Measurements from ENCODE around the gene PIGW.

GRCh38 chr17:36510636-36511035, 24.2 kb upstream of the PIGW start:
- TF ChIP-seq PHF8 (conservative IDR thresholded peaks at IDR 0.05; ENCODE audit: low read depth, low read length), result no peak
- no peak for TF ChIP-seq POLR2A (IDR thresholded peaks at IDR 0.05; ENCODE audit: control extremely low read depth in 1 of 2, low read depth in 2 of 2, low read length in 2 of 2)
- no peak for TF ChIP-seq MAX (IDR thresholded peaks at IDR 0.05)
- no peak for TF ChIP-seq SP2 (IDR thresholded peaks at IDR 0.05; ENCODE audit: low read length)
- no peak for TF ChIP-seq ZNF274 (IDR thresholded peaks at IDR 0.05; ENCODE audit: borderline replicate concordance, extremely low read depth, low read length)
- TF ChIP-seq EZH2 (IDR thresholded peaks at IDR 0.05; ENCODE audit: low read depth, low read length, severe bottlenecking), result no peak
- TF ChIP-seq CTCF (IDR thresholded peaks at IDR 0.05; ENCODE audit: control extremely low read depth in 1 of 3, insufficient read depth in 1 of 3, low read depth in 1 of 3, low read length in 3 of 3), result no peak

All from H1 (cell line).